ENCODE results near the gene ITGB5.
"Not testable (repeated sequence)": the region's sequence is repeated elsewhere in the genome, so short reads cannot be mapped to it uniquely, and the experiment has no call there.

The ITGB5 gene

DNA sequence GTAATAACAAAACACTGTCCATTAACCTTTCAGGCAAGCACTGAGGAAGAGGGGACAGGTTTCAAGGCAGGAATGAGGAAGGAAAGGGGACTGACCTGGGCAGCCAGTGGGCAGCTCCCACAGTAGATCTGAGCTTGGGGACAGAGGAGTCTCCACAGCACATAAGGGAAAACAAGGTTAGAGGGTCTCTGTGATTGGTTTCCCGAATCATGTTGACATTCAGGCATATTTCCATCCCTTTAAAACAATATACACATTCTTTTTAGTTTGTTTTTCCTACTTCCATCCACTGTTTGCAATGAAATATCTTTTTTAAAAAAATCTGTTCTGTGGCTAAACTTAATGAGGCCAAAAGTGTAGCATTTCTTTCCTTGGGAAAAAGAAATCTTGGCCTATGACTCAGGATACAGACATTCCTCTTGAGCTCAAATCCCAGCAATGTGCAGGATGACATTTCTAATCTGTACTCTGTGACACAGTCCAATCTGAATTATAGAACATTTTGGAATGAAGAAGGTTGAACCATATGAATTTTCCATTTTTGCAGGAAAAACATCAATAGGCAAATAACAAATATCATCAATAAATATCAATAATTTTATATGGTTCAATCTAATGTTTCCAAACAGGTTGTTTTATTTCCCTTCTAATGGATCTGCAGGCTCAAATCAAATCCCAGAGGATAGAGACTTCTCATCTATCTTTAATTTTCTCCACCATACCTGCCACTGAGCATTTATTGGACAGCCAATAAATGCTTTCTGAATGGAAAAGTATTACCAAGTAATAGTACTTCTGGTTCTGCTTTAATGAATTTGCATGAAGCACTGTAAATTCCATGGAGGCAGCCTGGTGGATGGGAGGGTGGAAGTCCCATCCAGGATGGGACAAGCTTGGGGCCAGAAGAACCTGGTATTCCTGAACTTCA, 54.1 kb downstream of the ITGB5 start:
- DNase-seq = no peak

DNA sequence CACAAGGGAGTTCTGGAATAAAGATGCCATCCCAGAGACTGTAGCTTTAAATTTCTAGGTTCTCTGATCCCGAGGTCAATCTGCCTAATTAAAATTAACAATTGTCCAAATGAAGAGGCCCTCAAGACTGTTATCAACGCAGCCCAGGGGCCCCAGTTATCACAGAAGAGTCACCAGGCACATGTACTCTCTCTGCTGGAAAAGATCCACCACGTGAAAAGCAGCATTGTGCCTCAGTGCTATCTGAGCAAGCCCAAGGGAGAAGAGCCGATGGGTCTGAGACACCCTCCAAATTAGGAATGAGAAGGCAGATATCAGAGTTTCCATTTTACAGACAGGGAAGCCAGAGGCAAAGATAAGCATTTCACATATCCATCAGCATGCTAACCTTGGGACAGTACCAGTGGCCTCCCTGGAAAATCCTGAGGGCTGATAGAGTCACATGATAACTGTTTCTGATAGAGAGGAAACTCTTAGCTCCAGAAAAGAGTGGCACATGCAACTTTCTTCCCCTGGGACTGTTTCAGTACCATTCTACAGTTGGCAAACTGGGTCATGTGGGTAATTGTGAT, 55.5 kb downstream of the ITGB5 start:
- DNase-seq = no peak

DNA sequence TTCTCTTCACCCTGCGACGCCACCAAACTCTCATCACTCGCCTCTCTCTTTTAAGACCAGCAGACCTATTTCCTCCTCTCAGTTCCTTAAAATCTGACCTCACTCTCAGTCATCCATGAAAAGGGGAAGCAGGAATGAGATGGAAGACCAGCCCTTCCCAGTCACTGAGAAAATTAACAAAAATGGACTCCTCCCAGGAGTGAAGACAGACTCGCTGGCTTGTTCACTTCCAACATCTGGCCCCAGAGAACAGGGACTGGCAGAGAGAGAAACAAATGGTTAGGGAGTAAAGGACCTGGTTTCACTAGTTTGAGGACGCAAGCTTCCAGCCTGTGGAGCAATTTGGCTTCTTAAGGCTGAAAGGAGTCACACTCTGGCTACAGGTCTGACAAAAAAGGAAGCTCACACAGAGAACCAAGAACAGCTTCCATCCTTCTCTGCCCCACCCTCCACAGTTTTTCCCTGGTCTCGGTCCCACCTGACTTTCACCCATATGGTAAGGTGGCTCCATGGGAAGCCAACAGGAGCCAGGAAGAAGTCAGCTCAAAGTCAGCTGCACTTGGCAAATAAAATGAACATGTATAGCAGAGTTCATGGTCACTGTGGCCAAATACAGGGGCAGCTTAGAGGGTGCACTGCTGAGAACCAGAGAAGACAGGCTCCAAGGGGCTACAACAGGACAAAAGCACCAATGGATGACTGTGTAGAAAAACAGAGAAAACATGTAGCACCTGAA, 57.2 kb downstream of the ITGB5 start:
- no peak for DNase-seq

- DNase-seq = no peak
Measured at GRCh38 chr3:124829178-124829818, 57.9 kb downstream of the ITGB5 start.

GRCh38 chr3:124827476-124828206, 59.5 kb downstream of the ITGB5 start:
- not testable (repeated sequence) for DNase-seq

DNA sequence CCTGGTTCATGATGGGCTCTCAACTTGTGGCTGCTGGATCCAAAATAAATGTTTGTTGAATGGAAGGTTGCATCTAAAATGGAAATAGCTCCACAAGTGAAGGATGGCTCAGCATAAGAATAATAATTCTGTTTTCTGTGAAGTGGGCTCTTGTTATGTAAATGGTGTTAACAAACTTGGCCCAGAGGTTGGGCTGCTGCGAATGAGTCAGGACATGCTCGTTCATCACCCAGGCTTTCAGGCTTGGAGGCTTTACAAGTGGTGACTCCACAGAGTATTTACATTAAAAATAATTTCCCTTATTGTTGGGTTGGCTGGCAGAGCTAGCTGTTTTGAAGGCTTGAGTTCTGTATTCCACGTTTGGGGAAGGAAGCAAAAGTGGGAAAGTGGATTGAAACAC, 60.5 kb downstream of the ITGB5 start:
- no peak for DNase-seq

GRCh38 chr3:124824286-124824915, 62.8 kb downstream of the ITGB5 start:
- no peak for DNase-seq

GRCh38 chr3:124823648-124824047, 63.5 kb downstream of the ITGB5 start:
- no peak for DNase-seq

DNA sequence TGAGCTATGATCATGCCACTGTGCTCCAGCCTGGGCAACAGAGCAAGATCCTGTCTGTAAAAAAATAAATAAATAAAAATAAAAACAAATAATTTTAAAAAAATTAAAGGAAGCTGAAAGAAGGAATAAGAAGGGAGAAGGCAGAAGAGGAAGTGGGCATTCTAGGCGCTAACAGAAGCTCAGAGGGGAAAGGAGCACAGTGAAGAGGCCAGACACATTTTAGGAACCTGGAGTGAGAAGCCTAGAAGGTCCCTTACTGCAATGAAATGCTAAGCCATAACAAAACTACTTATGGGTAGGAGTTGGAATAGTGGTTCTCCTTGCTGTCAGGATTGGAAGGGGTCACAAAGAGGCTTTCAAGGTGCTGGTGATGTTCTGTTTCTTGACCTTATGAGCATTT, 64.0 kb downstream of the ITGB5 start:
- no peak for DNase-seq

DNA sequence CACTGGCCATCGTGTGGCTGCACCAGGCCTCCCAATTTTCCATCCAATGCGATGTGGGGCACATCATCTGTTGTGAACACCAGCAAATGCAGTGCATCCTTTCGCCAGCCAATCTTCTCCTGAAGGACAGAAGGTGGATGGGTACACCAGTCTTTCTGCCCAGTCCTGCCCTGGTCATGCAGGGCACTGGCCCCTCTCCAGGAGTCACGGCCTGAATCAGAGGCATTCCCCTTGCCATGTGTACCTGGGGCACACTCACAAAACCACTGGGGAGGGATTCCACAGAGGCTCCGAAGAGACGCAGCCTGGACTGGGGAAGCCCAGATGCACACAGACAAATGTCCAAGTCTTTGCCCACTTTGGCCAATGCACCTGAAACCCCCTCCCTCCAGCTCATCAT, 65.8 kb downstream of the ITGB5 start:
- DNase-seq = no peak

DNA sequence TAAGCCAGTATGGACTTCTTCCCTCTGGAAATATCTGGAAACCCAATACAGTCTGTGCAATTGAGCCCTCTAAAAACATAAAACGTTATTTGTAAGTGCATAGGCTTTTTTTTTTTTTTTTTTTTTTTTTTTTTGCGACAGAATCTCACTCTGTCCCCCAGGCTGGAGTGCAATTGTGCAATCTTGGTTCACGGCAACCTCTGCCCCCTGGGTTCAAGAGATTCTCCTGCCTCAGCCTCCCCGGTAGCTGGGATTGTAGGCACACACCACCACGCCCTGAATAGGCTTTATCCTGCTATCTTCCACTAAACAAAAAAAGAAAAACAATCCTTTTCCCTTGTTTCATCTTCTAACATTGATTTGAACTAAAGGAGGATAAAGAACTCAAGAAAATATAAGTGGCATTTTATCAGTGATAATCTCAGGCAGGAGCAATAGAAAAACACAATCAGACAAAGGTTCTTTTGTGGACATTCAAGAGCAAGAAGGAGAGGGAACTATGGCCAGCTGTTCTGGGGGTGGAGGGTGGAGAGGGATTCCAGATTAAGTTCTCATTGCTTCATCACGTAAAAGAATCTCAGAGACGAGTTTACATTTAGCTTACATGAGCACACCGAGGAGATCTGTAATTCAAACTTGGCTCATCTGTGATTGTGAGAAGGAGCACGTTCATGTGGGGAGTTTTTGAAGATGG, 68.6 kb downstream of the ITGB5 start:
- DNase-seq = no peak

DNA sequence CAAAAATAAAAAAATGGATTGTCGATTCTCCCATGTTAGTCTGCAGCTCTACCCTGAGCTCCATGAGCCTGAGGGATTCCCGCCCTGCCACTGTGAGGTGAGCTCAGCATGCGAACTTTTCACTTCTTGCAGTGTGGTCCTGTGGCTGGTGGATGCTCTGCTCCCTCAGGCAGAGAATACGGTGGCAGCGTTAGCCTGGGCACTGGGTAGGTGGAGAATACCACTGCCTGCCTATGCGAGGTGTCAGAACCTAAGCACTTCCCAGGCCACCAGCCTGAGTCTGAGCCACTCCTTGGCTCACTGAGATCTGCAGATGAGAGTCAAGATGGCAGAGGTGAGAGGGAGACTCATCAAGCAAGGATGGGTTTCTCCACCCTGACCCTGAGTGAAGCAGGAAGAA, 70.1 kb downstream of the ITGB5 start:
- no peak for DNase-seq

- DNase-seq = no peak
Measured at GRCh38 chr3:124816206-124816605, 71.0 kb downstream of the ITGB5 start.

DNA sequence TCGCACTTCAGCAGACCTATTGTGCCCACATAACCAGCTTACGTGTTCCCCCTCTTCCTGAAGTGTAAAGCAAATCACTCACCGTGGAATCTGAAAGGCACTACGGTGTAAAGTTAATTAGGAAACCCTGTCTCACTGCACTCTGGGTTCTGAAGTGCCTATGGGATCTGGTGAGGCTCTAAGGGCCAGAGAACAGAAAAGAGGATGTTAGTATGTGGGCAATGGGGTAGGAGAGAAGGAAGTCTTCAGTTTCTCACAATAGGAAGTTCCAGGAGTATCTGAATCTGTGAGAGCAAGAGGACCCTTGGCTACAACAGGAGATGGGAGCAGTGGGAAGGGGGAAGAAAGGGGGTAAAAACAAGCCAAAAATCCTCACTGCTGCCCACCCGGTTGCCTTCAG, 71.4 kb downstream of the ITGB5 start:
- DNase-seq = no peak

- DNase-seq = no peak
Measured at GRCh38 chr3:124814620-124815421, 72.3 kb downstream of the ITGB5 start.

- no peak for DNase-seq
Measured at GRCh38 chr3:124813541-124813940, 73.6 kb downstream of the ITGB5 start.

DNA sequence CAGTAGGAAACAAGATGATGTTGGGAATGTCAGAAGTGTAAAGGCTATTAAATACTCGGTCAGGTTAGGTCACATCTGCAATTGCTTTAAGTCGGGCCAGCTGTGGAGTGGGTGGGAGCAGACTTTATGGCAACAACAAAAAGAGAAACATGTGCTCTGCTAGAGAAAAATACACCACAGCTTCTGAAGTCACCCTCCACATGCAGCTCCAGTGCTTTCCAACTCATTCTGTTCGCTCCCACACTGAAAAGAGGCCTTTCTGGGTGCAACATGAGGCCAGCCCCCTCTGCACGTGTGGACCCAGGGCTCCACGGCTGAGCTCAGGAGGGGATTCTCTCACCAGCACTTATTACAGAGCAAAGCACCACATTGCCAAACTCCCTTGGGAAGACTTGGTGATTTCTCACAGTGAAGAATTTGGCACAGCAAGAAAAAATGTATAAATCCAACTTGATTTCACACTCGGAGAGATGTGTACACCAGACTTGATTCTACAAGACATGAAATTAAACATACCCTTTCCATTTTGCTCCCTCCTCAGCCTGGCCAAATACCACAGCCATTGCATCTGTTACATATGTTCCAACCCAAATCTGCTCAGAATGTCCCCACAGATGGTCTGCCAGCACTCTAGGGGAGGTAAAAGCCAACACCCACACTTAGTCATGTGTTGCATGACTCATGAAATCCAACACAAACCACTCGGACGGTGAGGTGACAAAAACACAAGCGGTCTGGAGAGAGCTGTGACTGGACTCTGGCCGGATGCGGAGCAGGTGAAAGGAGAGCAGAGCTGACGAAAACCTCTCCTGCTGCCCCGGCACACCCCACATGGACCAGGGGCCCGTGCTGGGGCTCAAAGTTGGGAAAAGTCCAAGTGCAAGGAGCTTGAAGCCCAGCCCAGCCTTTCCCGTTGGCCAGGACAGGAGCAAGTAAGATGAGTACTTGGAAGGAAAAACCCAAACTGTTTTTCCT, 74.6 kb downstream of the ITGB5 start:
- DNase-seq = no peak

GRCh38 chr3:124811436-124811835, 75.7 kb downstream of the ITGB5 start:
- DNase-seq = no peak

GRCh38 chr3:124810970-124811369, 76.2 kb downstream of the ITGB5 start:
- DNase-seq = no peak

Data from T-helper 2 cell (primary cell).